Measurements from ENCODE around the gene IFT20. TPM values are rescaled to one million over a fixed set of nuclear protein-coding genes. Genes with fewer than 3 reads are reported as not detected.

IFT20 gene
- total RNA-seq, 2 experiments from 2014 or later = 52.6 to 53.1 TPM

GRCh38 chr17:28364665-28365363 lies 29.5 kb upstream of the IFT20 start, which contains the start of gene SEBOX:
Gene SEBOX, minus strand, starts transcription at chr17:28365199. Its CDS starts 48 bp downstream, at chr17:28365151.
- Mint-ChIP-seq H3K4me3 (no peak within 1 kb of the TSS), H3K27ac (no peak within 1 kb of the TSS)

GRCh38 chr17:28363776-28364650 lies 28.7 kb upstream of the IFT20 start:
- intact Hi-C loops (cut with DNase I, micrococcal nuclease) = no loop called here
- Histone ChIP-seq H3K9me3 (ENCODE audit: control insufficient read depth in 1 of 2, insufficient read depth in 1 of 2, low read length in 2 of 2) (no peaks in the 10 kb centered on the region), H3K4me3 (ENCODE audit: low read length) (no peak overlapping the region), H3K4me1 (ENCODE audit: insufficient read depth, low read length) (no peaks in the 10 kb centered on the region), H3K27ac (ENCODE audit: low read depth in 1 of 2, low read length in 2 of 2) (no peak overlapping the region), H3K27me3 (ENCODE audit: control insufficient read depth in 1 of 2, insufficient read depth in 2 of 2, low read length in 2 of 2) (no peaks in the 10 kb centered on the region), H3K36me3 (ENCODE audit: insufficient read depth, low read length) (peaks cover 57% of the 10 kb centered on the region)
- Mint-ChIP-seq H3K4me3 (no peak overlapping the region), H3K36me3 (ENCODE audit: low read depth) (peaks cover 51% of the 10 kb centered on the region), H3K9me3 (no peaks in the 10 kb centered on the region), H3K4me1 (ENCODE audit: low read depth) (peaks cover 4% of the 10 kb centered on the region), H3K27ac (no peak overlapping the region), H3K27me3 (no peaks in the 10 kb centered on the region)
- ATAC-seq (ENCODE audit: poor library complexity) = no peak
- no peak for TF ChIP-seq CTCF (IDR thresholded peaks at IDR 0.05)
- DNase-seq = no peak
- ChIA-PET POLR2A (interaction anchor here (1.3 kb wide), 1 partner anchor 28 kb away, joined by 3 read pairs; the partner anchor contains the start of gene TNFAIP1), CTCF (no interaction called here)

More at GRCh38 chr17:28364665-28365363, 29.5 kb upstream of the IFT20 start, which contains the start of gene SEBOX:
- ChIA-PET POLR2A (no interaction called here), CTCF (no interaction called here)
- Histone ChIP-seq H3K36me3 (ENCODE audit: insufficient read depth, low read length) (peaks cover 52% of the 10 kb centered on the region), H3K9me3 (ENCODE audit: control insufficient read depth in 1 of 2, insufficient read depth in 1 of 2, low read length in 2 of 2) (no peaks in the 10 kb centered on the region), H3K27ac (ENCODE audit: low read depth in 1 of 2, low read length in 2 of 2) (no peak within 1 kb of the TSS), H3K27me3 (ENCODE audit: control insufficient read depth in 1 of 2, insufficient read depth in 2 of 2, low read length in 2 of 2) (no peaks in the 10 kb centered on the region), H3K4me3 (ENCODE audit: low read length) (no peak within 1 kb of the TSS), H3K4me1 (ENCODE audit: insufficient read depth, low read length) (no peaks in the 10 kb centered on the region)
- intact Hi-C loops (cut with DNase I, micrococcal nuclease) = no loop called here
- Mint-ChIP-seq H3K4me1 (ENCODE audit: low read depth) (no peaks in the 10 kb centered on the region), H3K36me3 (ENCODE audit: low read depth) (peaks cover 47% of the 10 kb centered on the region), H3K9me3 (no peaks in the 10 kb centered on the region), H3K27me3 (no peaks in the 10 kb centered on the region)
- ATAC-seq (ENCODE audit: poor library complexity) = no peak
- TF ChIP-seq CTCF (IDR thresholded peaks at IDR 0.05) = no peak
- no peak for DNase-seq

GRCh38 chr17:28363186-28363585 lies 27.9 kb upstream of the IFT20 start:
- Mint-ChIP-seq H3K9me3 (no peaks in the 10 kb centered on the region), H3K27me3 (no peaks in the 10 kb centered on the region), H3K4me1 (ENCODE audit: low read depth) (peaks cover 11% of the 10 kb centered on the region), H3K36me3 (ENCODE audit: low read depth) (peaks cover 57% of the 10 kb centered on the region), H3K4me3 (no peak overlapping the region), H3K27ac (no peak overlapping the region)
- no peaks in the 10 kb centered on the region for H3K27me3 ChIP-seq (ENCODE audit: control insufficient read depth in 1 of 2, insufficient read depth in 2 of 2, low read length in 2 of 2)
- CTCF ChIA-PET = no interaction called here
- H3K4me3 ChIP-seq (ENCODE audit: low read length) = no peak overlapping the region
- H3K9me3 ChIP-seq (ENCODE audit: control insufficient read depth in 1 of 2, insufficient read depth in 1 of 2, low read length in 2 of 2) = no peaks in the 10 kb centered on the region
- ATAC-seq (ENCODE audit: poor library complexity) (no peak), DNase-seq (no peak)
- no peak overlapping the region for H3K27ac ChIP-seq (ENCODE audit: low read depth in 1 of 2, low read length in 2 of 2)
- TF ChIP-seq CTCF (IDR thresholded peaks at IDR 0.05) = no peak
- POLR2A ChIA-PET = interaction anchor here (1.3 kb wide), 1 partner anchor 28 kb away, joined by 3 read pairs; the partner anchor contains the start of gene TNFAIP1
- H3K4me1 ChIP-seq (ENCODE audit: insufficient read depth, low read length) = peaks cover 4% of the 10 kb centered on the region
- intact Hi-C loops (cut with DNase I, micrococcal nuclease) = no loop called here
- peaks cover 58% of the 10 kb centered on the region for H3K36me3 ChIP-seq (ENCODE audit: insufficient read depth, low read length)
